Measurements from ENCODE around the gene KCNA10. TPM values are rescaled to one million over a fixed set of nuclear protein-coding genes. Genes with fewer than 3 reads are reported as not detected.

KCNA10 gene
- total RNA-seq, 3 donors from 2014 or later (not counting 1 experiment from before 2014, with no cell fraction given): not detected

- no peaks in the 10 kb centered on the region for H3K4me1 Mint-ChIP-seq
- intact Hi-C loops (cut with micrococcal nuclease): no loop called here
- Histone ChIP-seq H3K9me3 (ENCODE audit: control insufficient read depth, insufficient read depth, low read length) (no peaks in the 10 kb centered on the region), H3K4me1 (ENCODE audit: control insufficient read depth, insufficient read depth, low read length) (no peaks in the 10 kb centered on the region), H3K27me3 (ENCODE audit: control insufficient read depth, insufficient read depth, low read length) (no peaks in the 10 kb centered on the region), H3K27ac (ENCODE audit: low read length) (no peak overlapping the region), H3K4me3 (ENCODE audit: low read length) (no peak overlapping the region), H3K36me3 (ENCODE audit: control insufficient read depth, insufficient read depth, low read length) (no peaks in the 10 kb centered on the region)
- TF ChIP-seq CTCF (IDR thresholded peaks at IDR 0.05): no peak
- ATAC-seq: no peak
- no peaks in the 10 kb centered on the region for H3K36me3 Mint-ChIP-seq
- H3K9me3 Mint-ChIP-seq: no peaks in the 10 kb centered on the region
- 57% methylated on average over 9 of the region's 9 CpGs for WGBS (ENCODE audit: insufficient coverage)
- no peak for DNase-seq
- H3K4me3 Mint-ChIP-seq: no peak overlapping the region
- no peak overlapping the region for H3K27ac Mint-ChIP-seq
- peaks cover 5 to 14% of the 10 kb centered on the region in 2 donors for H3K27me3 Mint-ChIP-seq (ENCODE audit: low read depth in 2 of 2)
Measured at GRCh38 chr1:110483308-110483685, 35.7 kb downstream of the KCNA10 start.

- no peaks in the 10 kb centered on the region for H3K4me1 Mint-ChIP-seq
- H3K9me3 Mint-ChIP-seq: no peaks in the 10 kb centered on the region
- no peaks in the 10 kb centered on the region for H3K36me3 Mint-ChIP-seq
- no peak overlapping the region for H3K4me3 Mint-ChIP-seq
- no peaks in the 10 kb centered on the region for H3K36me3 ChIP-seq (ENCODE audit: control insufficient read depth, insufficient read depth, low read length)
- H3K27ac Mint-ChIP-seq: no peak overlapping the region
- H3K27me3 ChIP-seq (ENCODE audit: control insufficient read depth, insufficient read depth, low read length): no peaks in the 10 kb centered on the region
- H3K9me3 ChIP-seq (ENCODE audit: control insufficient read depth, insufficient read depth, low read length): no peaks in the 10 kb centered on the region
- no peak for TF ChIP-seq CTCF (IDR thresholded peaks at IDR 0.05)
- 37% methylated on average over 18 of the region's 18 CpGs for WGBS (ENCODE audit: insufficient coverage)
- H3K27me3 Mint-ChIP-seq (ENCODE audit: low read depth in 2 of 2): peaks cover 5 to 14% of the 10 kb centered on the region in 2 donors
- intact Hi-C loops (cut with micrococcal nuclease): no loop called here
- no peak for DNase-seq
- no peak overlapping the region for H3K4me3 ChIP-seq (ENCODE audit: low read length)
- no peak overlapping the region for H3K27ac ChIP-seq (ENCODE audit: low read length)
- H3K4me1 ChIP-seq (ENCODE audit: control insufficient read depth, insufficient read depth, low read length): no peaks in the 10 kb centered on the region
- ATAC-seq: no peak
Measured at GRCh38 chr1:110482662-110483307, 36.2 kb downstream of the KCNA10 start.

GRCh38 chr1:110481968-110482623 lies 36.9 kb downstream of the KCNA10 start:
- 70% methylated on average over 12 of the region's 12 CpGs for WGBS (ENCODE audit: insufficient coverage)
- no peak for TF ChIP-seq CTCF (IDR thresholded peaks at IDR 0.05)
- Histone ChIP-seq H3K27me3 (ENCODE audit: control insufficient read depth, insufficient read depth, low read length) (no peaks in the 10 kb centered on the region), H3K4me1 (ENCODE audit: control insufficient read depth, insufficient read depth, low read length) (no peaks in the 10 kb centered on the region), H3K27ac (ENCODE audit: low read length) (no peak overlapping the region), H3K9me3 (ENCODE audit: control insufficient read depth, insufficient read depth, low read length) (no peaks in the 10 kb centered on the region), H3K4me3 (ENCODE audit: low read length) (no peak overlapping the region), H3K36me3 (ENCODE audit: control insufficient read depth, insufficient read depth, low read length) (no peaks in the 10 kb centered on the region)
- Mint-ChIP-seq H3K27ac (no peak overlapping the region), H3K36me3 (no peaks in the 10 kb centered on the region), H3K27me3 (ENCODE audit: low read depth in 2 of 2) (peaks cover 5 to 14% of the 10 kb centered on the region in 2 donors), H3K4me3 (no peak overlapping the region), H3K9me3 (no peaks in the 10 kb centered on the region), H3K4me1 (no peaks in the 10 kb centered on the region)
- DNase-seq (no peak), ATAC-seq (no peak)
- intact Hi-C loops (cut with micrococcal nuclease): no loop called here
